ENCODE data around the gene QPRT. TPM values are rescaled to one million over a fixed set of nuclear protein-coding genes. Genes with fewer than 3 reads are reported as not detected.

QPRT gene
- 10 to 100 TPM in 1 of 4 donors, 1 to 10 TPM in 3; 1.5 to 13.8 (median 2.4) TPM for total RNA-seq

GRCh38 chr16:29678691-29679267 is at the start of gene QPRT:
Gene QPRT, plus strand, starts transcription at chr16:29679180. Its CDS starts 18 bp downstream, at chr16:29679198.
- no peak for TF ChIP-seq CTCF (IDR thresholded peaks at IDR 0.05; ENCODE audit: low read depth)

DNA sequence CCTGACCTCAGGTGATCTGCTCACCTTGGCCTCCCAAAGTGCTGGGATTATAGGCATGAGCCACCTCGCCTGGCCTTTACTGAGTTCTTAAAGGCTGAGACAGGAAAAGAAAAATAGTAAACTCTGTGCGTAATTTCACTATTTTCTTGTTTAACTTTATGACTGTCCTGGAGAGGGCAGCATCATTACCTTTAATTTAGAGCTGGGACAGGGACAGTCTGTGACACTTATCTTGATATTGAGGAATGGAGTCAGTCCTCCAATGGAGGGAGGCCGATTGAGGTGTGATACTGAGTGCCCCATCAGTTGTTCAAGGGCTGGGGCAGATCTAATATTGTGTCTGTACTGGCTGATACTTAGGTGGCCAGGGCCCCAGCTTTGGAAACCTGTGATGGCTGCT is 37.4 kb upstream of the QPRT start:
- no peak for TF ChIP-seq CTCF (IDR thresholded peaks at IDR 0.05; ENCODE audit: low read depth)

GRCh38 chr16:29643596-29643995 is 35.4 kb upstream of the QPRT start:
- no peak for TF ChIP-seq CTCF (IDR thresholded peaks at IDR 0.05; ENCODE audit: low read depth)

DNA sequence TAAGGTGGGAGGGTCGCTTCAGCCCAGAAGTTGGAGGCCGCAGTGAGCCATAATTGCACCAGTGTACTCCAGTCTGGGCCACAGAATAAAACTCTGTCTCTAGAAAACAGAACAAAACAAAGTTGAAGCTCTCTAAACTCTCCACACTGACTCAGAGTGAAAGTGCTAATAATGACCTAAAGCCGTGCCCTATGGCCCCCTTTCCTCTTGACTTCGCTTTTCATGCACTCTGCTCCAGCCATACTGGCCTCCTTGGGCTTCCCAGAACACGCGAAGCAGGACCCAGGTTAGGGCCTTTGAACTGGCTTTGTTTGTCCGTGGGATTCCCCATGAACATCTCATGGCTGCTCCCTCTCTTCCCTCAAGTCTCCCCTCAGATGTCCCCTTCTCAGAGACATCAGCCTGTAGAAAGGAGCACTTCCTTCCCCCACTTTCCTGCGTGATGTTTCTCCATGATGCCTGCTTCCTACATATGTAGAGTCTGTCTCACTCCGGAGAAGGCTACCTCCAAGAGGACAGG is 34.6 kb upstream of the QPRT start:
- no peak for TF ChIP-seq CTCF (IDR thresholded peaks at IDR 0.05; ENCODE audit: low read depth)

DNA sequence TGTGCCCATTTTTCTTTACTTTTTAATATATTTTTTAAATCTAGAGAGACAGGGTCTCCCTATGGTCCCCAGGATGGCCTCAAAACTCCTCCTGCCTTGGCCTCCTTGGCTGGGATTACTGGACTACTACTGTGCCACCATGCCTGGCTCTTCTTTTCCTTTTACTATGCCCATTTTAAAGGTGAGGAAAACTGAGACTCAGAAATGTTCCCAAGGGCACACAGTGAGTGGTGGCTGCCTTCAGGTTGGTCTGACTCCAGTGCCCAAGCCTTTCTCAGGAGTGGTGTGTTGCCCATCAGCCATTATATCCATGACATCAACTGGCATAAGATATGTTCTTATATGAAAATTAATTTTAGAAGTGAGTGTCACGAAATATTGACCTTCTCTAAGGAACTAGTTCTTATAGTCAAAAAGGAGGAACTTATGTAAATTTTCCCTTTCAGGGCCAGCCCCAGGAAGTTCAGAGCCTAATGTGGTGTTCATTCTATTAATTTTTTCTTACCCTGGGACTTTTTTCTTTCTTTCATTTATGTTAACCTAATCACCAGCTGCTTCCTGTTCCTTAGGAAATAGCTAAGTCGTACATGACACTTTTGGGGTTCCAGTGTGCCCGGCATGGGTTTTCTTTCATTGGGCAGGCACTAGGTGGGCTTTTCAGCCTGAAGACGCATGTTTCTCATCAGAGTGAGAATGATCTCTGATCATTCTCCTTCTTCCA is 33.8 kb upstream of the QPRT start:
- TF ChIP-seq CTCF (IDR thresholded peaks at IDR 0.05; ENCODE audit: low read depth) = no peak

- TF ChIP-seq CTCF (IDR thresholded peaks at IDR 0.05; ENCODE audit: low read depth) = no peak
Observed at GRCh38 chr16:29645694-29646187, 33.2 kb upstream of the QPRT start.

GRCh38 chr16:29646947-29647346 is 32.0 kb upstream of the QPRT start:
- TF ChIP-seq CTCF (IDR thresholded peaks at IDR 0.05; ENCODE audit: low read depth) = no peak
